GM12874 (cell line): ENCODE results near the gene XRRA1.

ENCODE experiments used
- TF ChIP-seq, protein P1 (sequence below): IDR thresholded peaks from 2 replicates; pipeline ENCODE4 v1.5.1; 2011; ENCODE audit warnings: low read depth, mild to moderate bottlenecking, control low read depth, low read length, moderate library complexity; ENCODE audit not compliant: insufficient read depth

Gene XRRA1

DNA sequence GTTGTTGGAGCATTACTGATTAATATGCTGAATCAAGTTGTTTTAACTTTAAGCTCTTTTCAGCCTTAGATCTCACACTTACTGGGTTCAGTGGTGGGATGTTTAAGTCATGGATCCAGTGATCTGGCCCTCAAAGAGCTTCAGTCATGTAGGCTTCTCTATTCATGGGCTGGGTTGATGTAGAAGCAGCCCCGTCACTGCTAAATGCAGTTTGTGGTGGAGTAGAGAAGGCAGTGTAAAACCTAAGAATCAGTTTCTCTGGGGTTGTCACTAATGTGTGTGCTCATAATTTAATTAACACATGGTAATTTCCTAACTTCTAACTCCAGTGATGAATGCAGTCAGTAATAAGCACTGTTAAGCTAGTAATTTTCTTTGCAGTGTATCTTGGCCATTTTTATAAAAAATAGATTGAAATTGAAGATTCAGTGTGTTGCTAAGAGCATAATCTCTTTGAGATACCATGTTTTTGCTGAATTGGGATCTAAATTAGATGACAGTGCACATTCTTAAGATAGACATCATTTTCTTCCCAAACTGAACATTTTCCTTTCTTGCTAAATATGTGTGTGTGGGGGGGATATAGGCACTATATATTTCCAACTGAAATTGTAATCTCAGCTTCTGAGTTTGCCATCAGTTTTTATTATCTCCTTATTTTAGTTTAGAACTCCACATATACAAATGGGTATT is 9.2 kb upstream of the XRRA1 start:
- TF ChIP-seq, protein P1, sequence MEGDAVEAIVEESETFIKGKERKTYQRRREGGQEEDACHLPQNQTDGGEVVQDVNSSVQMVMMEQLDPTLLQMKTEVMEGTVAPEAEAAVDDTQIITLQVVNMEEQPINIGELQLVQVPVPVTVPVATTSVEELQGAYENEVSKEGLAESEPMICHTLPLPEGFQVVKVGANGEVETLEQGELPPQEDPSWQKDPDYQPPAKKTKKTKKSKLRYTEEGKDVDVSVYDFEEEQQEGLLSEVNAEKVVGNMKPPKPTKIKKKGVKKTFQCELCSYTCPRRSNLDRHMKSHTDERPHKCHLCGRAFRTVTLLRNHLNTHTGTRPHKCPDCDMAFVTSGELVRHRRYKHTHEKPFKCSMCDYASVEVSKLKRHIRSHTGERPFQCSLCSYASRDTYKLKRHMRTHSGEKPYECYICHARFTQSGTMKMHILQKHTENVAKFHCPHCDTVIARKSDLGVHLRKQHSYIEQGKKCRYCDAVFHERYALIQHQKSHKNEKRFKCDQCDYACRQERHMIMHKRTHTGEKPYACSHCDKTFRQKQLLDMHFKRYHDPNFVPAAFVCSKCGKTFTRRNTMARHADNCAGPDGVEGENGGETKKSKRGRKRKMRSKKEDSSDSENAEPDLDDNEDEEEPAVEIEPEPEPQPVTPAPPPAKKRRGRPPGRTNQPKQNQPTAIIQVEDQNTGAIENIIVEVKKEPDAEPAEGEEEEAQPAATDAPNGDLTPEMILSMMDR, result no peak

DNA sequence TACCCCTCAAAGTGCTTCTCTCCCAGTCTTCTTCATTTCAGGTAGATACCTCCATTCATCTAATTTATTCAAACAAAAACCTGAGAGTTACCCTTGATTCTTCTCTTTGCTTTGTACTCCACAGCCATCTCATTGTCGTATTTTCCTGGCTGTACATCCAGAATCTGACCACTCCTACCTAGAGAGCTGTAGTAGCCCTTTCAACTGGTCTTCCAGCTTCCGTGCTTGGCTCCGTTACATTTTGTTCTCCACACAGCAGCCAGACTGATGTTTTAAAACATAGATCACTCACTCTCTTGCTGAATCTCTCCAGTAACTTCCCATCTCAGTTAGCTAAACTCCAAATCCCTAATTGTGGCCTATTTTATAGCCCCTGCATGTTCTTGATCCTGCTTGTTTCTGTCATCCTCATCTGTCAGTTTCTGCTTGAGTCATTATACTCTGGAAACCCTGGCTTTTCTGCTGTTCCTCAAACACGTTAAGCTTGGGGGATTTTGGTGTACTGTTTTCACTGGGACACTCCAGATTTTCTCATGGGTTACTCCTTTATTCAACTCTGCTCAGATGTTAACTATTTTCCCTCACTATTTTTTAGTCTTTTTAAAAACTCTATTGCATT is 7.6 kb upstream of the XRRA1 start:
- TF ChIP-seq, protein P1, result no peak

DNA sequence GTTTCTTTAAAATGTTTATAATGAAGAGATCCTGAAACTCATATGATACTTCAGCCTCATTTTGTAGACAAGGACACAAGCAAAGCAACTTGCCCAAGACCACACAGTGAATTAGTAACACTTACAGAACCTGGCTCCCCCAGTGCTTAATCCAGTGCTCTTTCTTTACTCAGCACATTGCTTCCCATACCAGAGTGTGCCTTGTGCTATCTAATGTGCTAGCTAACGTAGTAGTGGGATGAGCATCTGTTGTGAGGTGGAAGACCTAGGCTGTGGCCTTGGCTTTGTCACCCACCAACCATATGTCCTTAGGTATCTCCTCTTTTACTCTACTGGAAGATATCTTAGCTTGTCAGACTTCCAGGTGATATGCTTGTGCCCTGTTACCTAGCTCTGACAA is 5.3 kb upstream of the XRRA1 start:
- TF ChIP-seq, protein P1, result no peak

DNA sequence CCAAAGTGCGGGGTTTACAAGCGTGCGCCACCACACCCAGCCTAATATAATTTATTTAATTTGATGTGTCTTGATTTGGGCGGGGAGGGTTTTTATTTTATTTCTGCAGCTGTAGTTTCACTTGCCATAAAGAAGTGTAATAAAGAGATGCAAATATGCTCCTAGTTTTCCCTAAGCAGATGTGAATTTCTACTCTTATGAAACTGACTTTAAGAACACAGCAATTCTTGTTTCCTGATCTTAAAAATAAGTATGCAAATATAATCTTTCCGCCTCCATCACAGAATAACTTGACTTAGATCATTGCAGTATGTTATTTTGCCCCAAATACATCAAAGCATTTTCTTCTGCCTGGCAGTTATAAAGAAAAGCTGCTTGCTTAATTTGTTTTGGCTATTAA is 4.6 kb upstream of the XRRA1 start:
- TF ChIP-seq, protein P1, result no peak

DNA sequence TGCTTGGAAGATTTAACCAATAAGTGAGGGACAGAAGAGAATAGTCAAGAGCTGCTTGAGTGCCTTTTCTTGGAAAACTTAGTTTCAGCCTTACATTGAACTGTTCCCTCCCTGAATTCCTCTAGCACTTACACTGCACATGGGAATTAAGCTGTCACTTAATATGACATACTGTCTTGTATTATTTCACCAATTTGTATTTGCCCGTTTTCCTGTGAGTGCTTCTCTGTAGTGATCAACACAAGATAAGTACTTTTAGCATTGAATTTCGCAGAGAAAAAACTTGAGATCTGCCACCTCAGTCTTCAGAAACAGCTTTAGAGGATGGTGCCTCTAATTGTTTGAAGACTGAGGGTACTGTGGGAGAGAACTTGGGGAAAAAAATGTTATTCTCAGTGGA is 3.9 kb upstream of the XRRA1 start:
- TF ChIP-seq, protein P1, result no peak

DNA sequence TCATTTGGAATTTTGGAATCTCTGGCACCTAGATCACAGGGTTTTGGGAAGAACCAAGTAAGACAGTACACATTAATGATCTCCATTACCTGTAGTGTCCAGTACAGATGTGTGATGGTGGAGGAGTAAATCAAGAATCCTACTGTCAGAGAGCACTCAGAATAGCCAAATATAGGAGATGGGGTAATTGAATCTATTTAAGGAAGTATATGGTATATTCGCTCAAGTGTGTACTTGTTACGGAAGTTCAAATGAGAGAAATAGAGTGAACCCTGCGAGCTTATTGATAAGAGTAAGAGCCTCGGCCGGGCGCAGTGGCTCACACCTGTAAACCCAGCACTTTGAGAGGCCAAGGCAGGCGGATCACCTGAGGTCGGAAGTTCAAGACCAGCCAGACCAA is 2.3 kb upstream of the XRRA1 start:
- TF ChIP-seq, protein P1, result no peak

DNA sequence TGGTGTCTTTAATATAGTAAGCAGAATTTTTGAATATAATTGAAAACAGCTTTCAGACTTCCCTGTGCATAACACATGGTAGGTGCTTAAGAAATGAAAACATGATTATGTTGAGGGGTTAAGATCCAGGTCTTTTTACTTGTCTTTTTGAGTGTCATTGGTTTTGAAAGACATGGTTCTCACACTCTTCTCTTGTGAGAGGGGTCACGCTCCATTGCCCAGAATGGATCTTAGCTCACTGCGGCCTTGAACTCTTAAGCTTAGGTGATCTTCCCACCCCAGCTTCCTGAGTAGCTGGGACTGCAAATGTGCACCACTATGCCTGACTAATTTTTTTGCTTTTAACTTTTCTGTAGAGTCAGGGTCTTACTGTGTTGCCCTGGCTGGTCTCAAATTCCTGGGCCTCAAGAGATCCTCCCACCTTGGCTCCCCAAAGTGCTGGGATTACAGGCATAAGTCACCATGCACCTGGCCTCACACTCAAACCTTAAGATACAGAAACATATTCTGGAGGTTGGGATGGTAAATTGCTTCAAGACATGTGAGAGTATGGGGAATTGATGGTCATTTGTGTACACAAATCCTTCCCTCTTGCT is 1.6 kb upstream of the XRRA1 start:
- TF ChIP-seq, protein P1, result no peak
